Measurements from ENCODE around the gene HLA-E. TPM values are rescaled to one million over a fixed set of nuclear protein-coding genes. Genes with fewer than 3 reads are reported as not detected.
"Not testable (repeated sequence)": the region's sequence is repeated elsewhere in the genome, so short reads cannot be mapped to it uniquely, and the experiment has no call there.

HLA-E gene
- polyA plus RNA-seq, 3 donors, result 870 to 944 (median 893) TPM

DNA sequence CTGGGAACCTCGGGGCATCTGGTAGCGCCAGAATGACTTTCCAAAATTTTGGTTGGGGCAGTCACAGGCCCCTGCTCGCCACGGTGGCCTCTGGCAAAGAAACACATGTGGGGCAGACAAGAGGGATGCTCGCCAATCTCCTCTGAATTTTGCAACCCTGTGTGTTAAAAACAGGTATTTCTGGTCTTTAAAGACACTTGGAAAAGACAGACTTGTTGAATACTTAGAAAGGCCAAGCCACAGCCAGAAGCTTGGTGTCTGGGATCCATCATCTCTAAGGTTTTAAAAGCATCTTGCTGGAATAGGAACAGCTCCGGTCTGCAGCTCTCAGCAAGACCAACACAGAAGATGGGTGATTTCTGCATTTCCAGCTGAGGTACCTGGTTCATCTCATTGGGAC lies 31.2 kb downstream of the HLA-E start:
- intact Hi-C loops (cut with micrococcal nuclease), result no loop called here
- Histone ChIP-seq H3K36me3 (replicated peaks in 1 of 2; ENCODE audit: control insufficient read depth in 1 of 2, insufficient read depth in 2 of 2, low read length in 2 of 2) (no peaks in the 10 kb centered on the region), H3K9me3 (replicated peaks in 1 of 2; ENCODE audit: control insufficient read depth in 1 of 2, insufficient read depth in 1 of 2, low read length in 2 of 2) (peaks cover 0 to 3% of the 10 kb centered on the region in 2 donors), H3K4me3 (replicated peaks in 1 of 3; ENCODE audit: low read depth in 2 of 3, low read length in 3 of 3) (no peak overlapping the region), H3K9ac (ENCODE audit: insufficient read depth, low read length, poor library complexity, severe bottlenecking) (no peak overlapping the region), H3K79me2 (ENCODE audit: insufficient read depth, low read length) (no peaks in the 10 kb centered on the region), H3K27me3 (ENCODE audit: control insufficient read depth in 2 of 2, insufficient read depth in 2 of 2, low read length in 2 of 2) (no peaks in the 10 kb centered on the region), H2AFZ (ENCODE audit: insufficient read depth, low read depth, low read length, poor library complexity, severe bottlenecking) (no peak overlapping the region), H3K27ac (ENCODE audit: low read depth in 1 of 2, low read length in 2 of 2) (no peak overlapping the region), H3K4me2 (replicated peaks; ENCODE audit: extremely low read depth, low read length, poor library complexity, severe bottlenecking) (no peak overlapping the region), H3K4me1 (ENCODE audit: control insufficient read depth in 1 of 2, insufficient read depth in 2 of 2, low read length in 2 of 2) (peaks cover 15 to 21% of the 10 kb centered on the region in 2 donors), H4K20me1 (ENCODE audit: insufficient read depth, low read length) (no peaks in the 10 kb centered on the region)
- TF ChIP-seq, protein P1, sequence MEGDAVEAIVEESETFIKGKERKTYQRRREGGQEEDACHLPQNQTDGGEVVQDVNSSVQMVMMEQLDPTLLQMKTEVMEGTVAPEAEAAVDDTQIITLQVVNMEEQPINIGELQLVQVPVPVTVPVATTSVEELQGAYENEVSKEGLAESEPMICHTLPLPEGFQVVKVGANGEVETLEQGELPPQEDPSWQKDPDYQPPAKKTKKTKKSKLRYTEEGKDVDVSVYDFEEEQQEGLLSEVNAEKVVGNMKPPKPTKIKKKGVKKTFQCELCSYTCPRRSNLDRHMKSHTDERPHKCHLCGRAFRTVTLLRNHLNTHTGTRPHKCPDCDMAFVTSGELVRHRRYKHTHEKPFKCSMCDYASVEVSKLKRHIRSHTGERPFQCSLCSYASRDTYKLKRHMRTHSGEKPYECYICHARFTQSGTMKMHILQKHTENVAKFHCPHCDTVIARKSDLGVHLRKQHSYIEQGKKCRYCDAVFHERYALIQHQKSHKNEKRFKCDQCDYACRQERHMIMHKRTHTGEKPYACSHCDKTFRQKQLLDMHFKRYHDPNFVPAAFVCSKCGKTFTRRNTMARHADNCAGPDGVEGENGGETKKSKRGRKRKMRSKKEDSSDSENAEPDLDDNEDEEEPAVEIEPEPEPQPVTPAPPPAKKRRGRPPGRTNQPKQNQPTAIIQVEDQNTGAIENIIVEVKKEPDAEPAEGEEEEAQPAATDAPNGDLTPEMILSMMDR (IDR thresholded peaks at IDR 0.05), result no peak
- peaks cover 38% of the 10 kb centered on the region for H3K4me1 Mint-ChIP-seq
- DNase-seq, result no peak
- peaks cover 0 to 3% (median 0%) of the 10 kb centered on the region in 3 donors for H3K27me3 Mint-ChIP-seq (ENCODE audit: low read depth in 3 of 3)
- H3K27ac Mint-ChIP-seq, result no peak overlapping the region
- WGBS (ENCODE audit: insufficient coverage), result 100% methylated on average over 5 of the region's 6 CpGs
- no peak overlapping the region for H3K4me3 Mint-ChIP-seq
- peaks cover 2 to 14% (median 6%) of the 10 kb centered on the region in 7 donors for H3K9me3 Mint-ChIP-seq
- no peaks in the 10 kb centered on the region for H3K36me3 Mint-ChIP-seq

- H3K79me2 ChIP-seq (ENCODE audit: insufficient read depth, low read length); intact Hi-C loops (cut with micrococcal nuclease); H2AFZ ChIP-seq (ENCODE audit: insufficient read depth, low read depth, low read length, poor library complexity, severe bottlenecking); H3K27ac Mint-ChIP-seq; H3K27me3 ChIP-seq (ENCODE audit: control insufficient read depth in 2 of 2, insufficient read depth in 2 of 2, low read length in 2 of 2); H3K9me3 ChIP-seq (replicated peaks in 1 of 2; ENCODE audit: control insufficient read depth in 1 of 2, insufficient read depth in 1 of 2, low read length in 2 of 2); H3K36me3 ChIP-seq (replicated peaks in 1 of 2; ENCODE audit: control insufficient read depth in 1 of 2, insufficient read depth in 2 of 2, low read length in 2 of 2); H3K4me2 ChIP-seq (replicated peaks; ENCODE audit: extremely low read depth, low read length, poor library complexity, severe bottlenecking); DNase-seq; H3K9ac ChIP-seq (ENCODE audit: insufficient read depth, low read length, poor library complexity, severe bottlenecking); H4K20me1 ChIP-seq (ENCODE audit: insufficient read depth, low read length); H3K36me3 Mint-ChIP-seq; H3K27ac ChIP-seq (ENCODE audit: low read depth in 1 of 2, low read length in 2 of 2); H3K4me3 ChIP-seq (replicated peaks in 1 of 3; ENCODE audit: low read depth in 2 of 3, low read length in 3 of 3); H3K4me3 Mint-ChIP-seq; H3K27me3 Mint-ChIP-seq (ENCODE audit: low read depth in 3 of 3): not testable (repeated sequence)
- peaks cover 2 to 14% (median 6%) of the 10 kb centered on the region in 7 donors for H3K9me3 Mint-ChIP-seq
- H3K4me1 ChIP-seq (ENCODE audit: control insufficient read depth in 1 of 2, insufficient read depth in 2 of 2, low read length in 2 of 2), result peaks cover 10 to 16% of the 10 kb centered on the region in 2 donors
- H3K4me1 Mint-ChIP-seq, result peaks cover 40% of the 10 kb centered on the region
- 93% methylated on average over 7 of the region's 7 CpGs for WGBS (ENCODE audit: insufficient coverage)
These were observed 31.8 kb downstream of the HLA-E start for GRCh38 chr6:30521082-30521481.

DNA sequence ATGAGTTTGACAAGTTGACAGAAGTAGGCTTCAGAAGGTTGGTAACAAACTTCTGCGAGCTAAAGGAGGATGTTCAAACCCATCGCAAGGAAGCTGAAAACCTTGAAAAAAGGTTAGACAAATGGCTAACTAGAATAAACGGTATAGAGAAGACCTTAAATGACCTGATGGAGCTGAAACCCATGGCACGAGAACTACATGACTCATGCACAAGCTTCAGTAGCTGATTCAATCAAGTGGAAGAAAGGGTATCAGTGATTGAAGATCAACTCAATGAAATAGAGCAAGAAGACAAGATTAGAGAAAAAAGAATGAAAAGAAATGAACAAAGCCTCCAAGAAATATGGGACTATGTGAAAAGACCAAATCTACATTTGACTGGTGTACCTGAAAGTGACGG lies 32.6 kb downstream of the HLA-E start:
- H4K20me1 ChIP-seq (ENCODE audit: insufficient read depth, low read length); H3K9me3 ChIP-seq (replicated peaks in 1 of 2; ENCODE audit: control insufficient read depth in 1 of 2, insufficient read depth in 1 of 2, low read length in 2 of 2); intact Hi-C loops (cut with micrococcal nuclease); H3K36me3 ChIP-seq (replicated peaks in 1 of 2; ENCODE audit: control insufficient read depth in 1 of 2, insufficient read depth in 2 of 2, low read length in 2 of 2); DNase-seq; H3K27ac Mint-ChIP-seq; H3K4me3 Mint-ChIP-seq; H3K27me3 ChIP-seq (ENCODE audit: control insufficient read depth in 2 of 2, insufficient read depth in 2 of 2, low read length in 2 of 2); H2AFZ ChIP-seq (ENCODE audit: insufficient read depth, low read depth, low read length, poor library complexity, severe bottlenecking); H3K4me2 ChIP-seq (replicated peaks; ENCODE audit: extremely low read depth, low read length, poor library complexity, severe bottlenecking); H3K36me3 Mint-ChIP-seq; H3K4me1 ChIP-seq (ENCODE audit: control insufficient read depth in 1 of 2, insufficient read depth in 2 of 2, low read length in 2 of 2); H3K27me3 Mint-ChIP-seq (ENCODE audit: low read depth in 3 of 3); H3K4me3 ChIP-seq (replicated peaks in 1 of 3; ENCODE audit: low read depth in 2 of 3, low read length in 3 of 3); H3K27ac ChIP-seq (ENCODE audit: low read depth in 1 of 2, low read length in 2 of 2); H3K9ac ChIP-seq (ENCODE audit: insufficient read depth, low read length, poor library complexity, severe bottlenecking); H3K79me2 ChIP-seq (ENCODE audit: insufficient read depth, low read length): not testable (repeated sequence)
- WGBS (ENCODE audit: insufficient coverage), result 90% methylated on average over 2 of the region's 5 CpGs
- H3K9me3 Mint-ChIP-seq, result peaks cover 2 to 14% (median 6%) of the 10 kb centered on the region in 7 donors
- peaks cover 36% of the 10 kb centered on the region for H3K4me1 Mint-ChIP-seq

- intact Hi-C loops (cut with micrococcal nuclease); H3K27ac ChIP-seq (ENCODE audit: low read depth in 1 of 2, low read length in 2 of 2): not testable (repeated sequence)
- no CpG with 5 or more reads among the region's 3 CpGs for WGBS (ENCODE audit: insufficient coverage)
These were observed 37.1 kb downstream of the HLA-E start for GRCh38 chr6:30526444-30526843.

More at GRCh38 chr6:30526444-30526843, 37.1 kb downstream of the HLA-E start:
- H3K27me3 Mint-ChIP-seq (ENCODE audit: low read depth in 3 of 3); H3K4me2 ChIP-seq (replicated peaks; ENCODE audit: extremely low read depth, low read length, poor library complexity, severe bottlenecking); H2AFZ ChIP-seq (ENCODE audit: insufficient read depth, low read depth, low read length, poor library complexity, severe bottlenecking); H3K9ac ChIP-seq (ENCODE audit: insufficient read depth, low read length, poor library complexity, severe bottlenecking); H3K36me3 ChIP-seq (replicated peaks in 1 of 2; ENCODE audit: control insufficient read depth in 1 of 2, insufficient read depth in 2 of 2, low read length in 2 of 2); H3K4me3 ChIP-seq (replicated peaks in 1 of 3; ENCODE audit: low read depth in 2 of 3, low read length in 3 of 3); H3K27me3 ChIP-seq (ENCODE audit: control insufficient read depth in 2 of 2, insufficient read depth in 2 of 2, low read length in 2 of 2); H4K20me1 ChIP-seq (ENCODE audit: insufficient read depth, low read length); H3K79me2 ChIP-seq (ENCODE audit: insufficient read depth, low read length); H3K9me3 Mint-ChIP-seq; H3K36me3 Mint-ChIP-seq; H3K9me3 ChIP-seq (replicated peaks in 1 of 2; ENCODE audit: control insufficient read depth in 1 of 2, insufficient read depth in 1 of 2, low read length in 2 of 2); DNase-seq; H3K27ac Mint-ChIP-seq; H3K4me3 Mint-ChIP-seq: not testable (repeated sequence)
- H3K4me1 Mint-ChIP-seq, result peaks cover 59% of the 10 kb centered on the region
- H3K4me1 ChIP-seq (ENCODE audit: control insufficient read depth in 1 of 2, insufficient read depth in 2 of 2, low read length in 2 of 2), result peaks cover 35 to 37% of the 10 kb centered on the region in 2 donors

Data from CD14-positive monocyte (primary cell).